A204.1 (cell line): ENCODE results near the gene FAM199X.
"Not testable (repeated sequence)": the region's sequence is repeated elsewhere in the genome, so short reads cannot be mapped to it uniquely, and the experiment has no call there.

Experiments
- FAIRE-seq: peaks from 2 replicates; lab custom pipeline; 2012; peaks lifted over from hg19 to GRCh38; lab: Jason Lieb, UNC

The FAM199X gene

GRCh38 chrX:104189837-104190236, 23.6 kb downstream of the FAM199X start:
- no peak for FAIRE-seq

- FAIRE-seq, result no peak
Observed at GRCh38 chrX:104193485-104193884, 27.2 kb downstream of the FAM199X start.

GRCh38 chrX:104195013-104195412, 28.8 kb downstream of the FAM199X start:
- no peak for FAIRE-seq

GRCh38 chrX:104195489-104196084, 29.3 kb downstream of the FAM199X start:
- peak; percentile 98 for FAIRE-seq

GRCh38 chrX:104205548-104205947, 39.3 kb downstream of the FAM199X start:
- FAIRE-seq, result no peak

GRCh38 chrX:104211187-104211586, 44.9 kb downstream of the FAM199X start:
- no peak for FAIRE-seq

GRCh38 chrX:104230060-104230459, 63.8 kb downstream of the FAM199X start:
- not testable (repeated sequence) for FAIRE-seq
